HepG2 (cell line): ENCODE results near the gene PNPLA3. TPM values are rescaled to one million over a fixed set of nuclear protein-coding genes. Genes with fewer than 3 reads are reported as not detected.

Experiments used
- AKAP8 ChIP-seq: sonication (generic); formaldehyde crosslinking; IDR thresholded peaks from 2 replicates; pipeline ENCODE4 v1.5.1; 2020; ENCODE audit warnings: mild to moderate bottlenecking, missing genetic modification reagents
- CEBPG ChIP-seq: IDR thresholded peaks from 2 replicates; pipeline ENCODE4 v1.6.1; 2016
- FIP1L1 ChIP-seq: fragments of 200-400 bp; formaldehyde crosslinking; IDR thresholded peaks from 2 replicates; pipeline ENCODE4 v1.6.1; 2018; ENCODE audit warnings: low read depth, mild to moderate bottlenecking, low read length, moderate library complexity, borderline replicate concordance; ENCODE audit not compliant: insufficient read depth
- FOXO1 ChIP-seq: sonication (generic); formaldehyde crosslinking; IDR thresholded peaks from 2 replicates; pipeline ENCODE4 v1.4.0; 2020; ENCODE audit warnings: missing genetic modification reagents
- HHEX ChIP-seq: IDR thresholded peaks from 2 replicates; pipeline ENCODE4 v1.6.1; 2016; ENCODE audit warnings: control low read depth
- MED1 ChIP-seq: sonication (generic); formaldehyde crosslinking; IDR thresholded peaks from 2 replicates; pipeline ENCODE4 v1.4.0; 2020; ENCODE audit warnings: missing genetic modification reagents
- MIXL1 ChIP-seq: IDR thresholded peaks from 2 replicates; pipeline ENCODE4 v1.6.1; 2016
- NFRKB ChIP-seq: fragments of 450-650 bp; IDR thresholded peaks from 2 replicates; pipeline ENCODE4 v1.6.1; 2017
- NONO ChIP-seq, 2 experiments: fragments of 450-650 bp in 1 of 2; sonication (generic) in 1 of 2; formaldehyde crosslinking in 1 of 2; IDR thresholded peaks in 1 of 2; conservative IDR thresholded peaks in 1 of 2; 2 replicates each; pipeline versions ENCODE4 v1.6.1 to v1.8.0; 2017 to 2022; ENCODE audit warnings: mild to moderate bottlenecking in 1 of 2, missing genetic modification reagents in 1 of 2, moderate library complexity in 1 of 2
- NR2C2 ChIP-seq: sonication (generic); formaldehyde crosslinking; IDR thresholded peaks from 2 replicates; pipeline ENCODE4 v1.4.0; 2020; ENCODE audit warnings: missing genetic modification reagents, mild to moderate bottlenecking, moderate library complexity, borderline replicate concordance
- NR2F1 ChIP-seq, 2 experiments: fragments of 450-650 bp in 1 of 2; formaldehyde crosslinking in 1 of 2; IDR thresholded peaks; 2 replicates each; pipeline versions ENCODE4 v1.5.0 to v1.6.1; 2016 to 2020; ENCODE audit warnings: mild to moderate bottlenecking in 1 of 2, missing compliant biosample characterization in 1 of 2, missing genetic modification reagents in 1 of 2, moderate library complexity in 1 of 2
- POLR2AphosphoS2 ChIP-seq: IDR thresholded peaks from 2 replicates; pipeline ENCODE4 v1.6.1; 2011; ENCODE audit warnings: low read depth, low read length, improper control_type of control experiment
- PPARG ChIP-seq: conservative IDR thresholded peaks from 2 replicates; pipeline ENCODE4 v1.6.1; 2016; ENCODE audit warnings: missing biosample characterization, missing genetic modification reagents
- PTBP1 ChIP-seq: fragments of 200-400 bp; formaldehyde crosslinking; IDR thresholded peaks from 2 replicates; pipeline ENCODE4 v1.6.1; 2018; ENCODE audit warnings: low read length, low read depth; ENCODE audit not compliant: poor library complexity, severe bottlenecking
- RARA ChIP-seq: IDR thresholded peaks from 2 replicates; pipeline ENCODE4 v1.6.1; 2016; ENCODE audit warnings: missing genetic modification reagents, missing compliant biosample characterization
- REPIN1 ChIP-seq: sonication (generic); formaldehyde crosslinking; IDR thresholded peaks from 2 replicates; pipeline ENCODE4 v1.8.0; 2022; ENCODE audit warnings: missing genetic modification reagents, low read depth, mild to moderate bottlenecking, borderline replicate concordance
- SNRNP70 ChIP-seq: fragments of 200-400 bp; formaldehyde crosslinking; IDR thresholded peaks from 2 replicates; pipeline ENCODE4 v1.6.1; 2017; ENCODE audit warnings: mild to moderate bottlenecking, low read depth, low read length, moderate library complexity
- SOX6 ChIP-seq, 2 experiments: fragments of 450-650 bp in 1 of 2; sonication (generic) in 1 of 2; formaldehyde crosslinking in 1 of 2; IDR thresholded peaks; 2 replicates each; pipeline versions ENCODE4 v1.4.0 to v1.6.1; 2017 to 2020; ENCODE audit warnings: antibody characterized with exemption in 1 of 2, mild to moderate bottlenecking in 1 of 2, missing genetic modification reagents in 1 of 2
- TBX2 ChIP-seq: sonication (generic); formaldehyde crosslinking; IDR thresholded peaks from 2 replicates; pipeline ENCODE4 v1.5.0; 2020; ENCODE audit warnings: missing genetic modification reagents, mild to moderate bottlenecking, borderline replicate concordance
- ZBTB21 ChIP-seq: sonication (generic); formaldehyde crosslinking; IDR thresholded peaks from 2 replicates; pipeline ENCODE4 v1.4.0; 2020; ENCODE audit warnings: missing genetic modification reagents
- ZNF501 ChIP-seq: sonication (generic); formaldehyde crosslinking; IDR thresholded peaks from 2 replicates; pipeline ENCODE4 v1.5.1; 2020; ENCODE audit warnings: mild to moderate bottlenecking, moderate library complexity, missing genetic modification reagents
- ZNF577 ChIP-seq: sonication (generic); formaldehyde crosslinking; IDR thresholded peaks from 2 replicates; pipeline ENCODE4 v1.4.0; 2020; ENCODE audit warnings: mild to moderate bottlenecking, low read depth, missing genetic modification reagents, borderline replicate concordance
- polyA plus RNA-seq, 8 experiments: library from polyadenylated mRNA; depleted of rRNA in 3 of 8; stranded (reverse) in 7 of 8; unstranded in 1 of 8; fragments of >200 nt; fragmentation: Illumina TruSeq in 4 of 8; extraction: Trizol in 4 of 8; gene quantifications; 2 replicates each; pipeline versions ENCODE4 v1.2.1 to v1.2.3, GENCODE V29; 2011 to 2016; ENCODE audit warnings: low read depth in 4 of 8, missing spikeins in 1 of 8, mixed read lengths in 1 of 8; ENCODE audit not compliant: insufficient read depth in 1 of 8
- total RNA-seq, 5 experiments: library from RNA; depleted of rRNA; stranded (reverse); fragments of >200 nt; fragmentation: Illumina TruSeq; extraction: Trizol; gene quantifications; 2 replicates each; pipeline ENCODE4 v1.2.3, GENCODE V29; 2016; ENCODE audit warnings: low read depth in 1 of 5
- TF ChIP-seq, protein P1 (sequence below): sonication (generic); formaldehyde crosslinking; IDR thresholded peaks from 2 replicates; pipeline ENCODE4 v1.4.0; 2020; ENCODE audit warnings: missing genetic modification reagents, borderline replicate concordance
- TF ChIP-seq, protein P2 (sequence below): sonication (generic); formaldehyde crosslinking; IDR thresholded peaks from 2 replicates; pipeline ENCODE4 v1.4.0; 2020; ENCODE audit warnings: missing genetic modification reagents

Gene PNPLA3
- total and polyA plus RNA-seq, 2 of the 13 experiments (the other 11 are each of a cell fraction or from before 2014, with no cell fraction given) = 16.9 to 19.8 TPM

DNA sequence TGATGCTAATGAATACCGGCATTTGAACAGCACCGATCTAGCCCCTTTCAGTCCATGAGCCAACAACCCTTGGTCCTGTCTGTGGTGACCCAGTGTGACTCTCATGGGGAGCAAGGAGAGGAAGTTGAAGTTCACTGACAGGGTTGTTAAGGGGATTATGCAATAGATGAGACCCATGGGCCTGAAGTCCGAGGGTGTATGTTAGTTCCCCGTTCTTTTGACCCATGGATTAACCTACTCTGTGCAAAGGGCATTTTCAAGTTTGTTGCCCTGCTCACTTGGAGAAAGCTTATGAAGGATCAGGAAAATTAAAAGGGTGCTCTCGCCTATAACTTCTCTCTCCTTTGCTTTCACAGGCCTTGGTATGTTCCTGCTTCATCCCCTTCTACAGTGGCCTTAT lies 4.9 kb downstream of the PNPLA3 start (continued):
- TF ChIP-seq MIXL1 (CRISPR knock-in tag) = peak; percentile 55; the same call in 1 of the 2 replicates
- TF ChIP-seq REPIN1 (CRISPR knock-in tag) = peak; percentile 64; the same call in 1 of the 2 replicates
- peak; percentile 37; the same call in 1 of the 2 replicates for TF ChIP-seq ZNF501
- no peak for TF ChIP-seq NFRKB
- TF ChIP-seq SNRNP70 = no peak
- peak; percentile 56 to 72; a peak in 3 of 4 replicates for TF ChIP-seq NR2F1 (CRISPR knock-in tag; IDR thresholded peaks at IDR 0.05)
- no peak for TF ChIP-seq FOXO1 (CRISPR knock-in tag)
- TF ChIP-seq ZBTB21 (CRISPR knock-in tag) = no peak
- TF ChIP-seq, protein P1, sequence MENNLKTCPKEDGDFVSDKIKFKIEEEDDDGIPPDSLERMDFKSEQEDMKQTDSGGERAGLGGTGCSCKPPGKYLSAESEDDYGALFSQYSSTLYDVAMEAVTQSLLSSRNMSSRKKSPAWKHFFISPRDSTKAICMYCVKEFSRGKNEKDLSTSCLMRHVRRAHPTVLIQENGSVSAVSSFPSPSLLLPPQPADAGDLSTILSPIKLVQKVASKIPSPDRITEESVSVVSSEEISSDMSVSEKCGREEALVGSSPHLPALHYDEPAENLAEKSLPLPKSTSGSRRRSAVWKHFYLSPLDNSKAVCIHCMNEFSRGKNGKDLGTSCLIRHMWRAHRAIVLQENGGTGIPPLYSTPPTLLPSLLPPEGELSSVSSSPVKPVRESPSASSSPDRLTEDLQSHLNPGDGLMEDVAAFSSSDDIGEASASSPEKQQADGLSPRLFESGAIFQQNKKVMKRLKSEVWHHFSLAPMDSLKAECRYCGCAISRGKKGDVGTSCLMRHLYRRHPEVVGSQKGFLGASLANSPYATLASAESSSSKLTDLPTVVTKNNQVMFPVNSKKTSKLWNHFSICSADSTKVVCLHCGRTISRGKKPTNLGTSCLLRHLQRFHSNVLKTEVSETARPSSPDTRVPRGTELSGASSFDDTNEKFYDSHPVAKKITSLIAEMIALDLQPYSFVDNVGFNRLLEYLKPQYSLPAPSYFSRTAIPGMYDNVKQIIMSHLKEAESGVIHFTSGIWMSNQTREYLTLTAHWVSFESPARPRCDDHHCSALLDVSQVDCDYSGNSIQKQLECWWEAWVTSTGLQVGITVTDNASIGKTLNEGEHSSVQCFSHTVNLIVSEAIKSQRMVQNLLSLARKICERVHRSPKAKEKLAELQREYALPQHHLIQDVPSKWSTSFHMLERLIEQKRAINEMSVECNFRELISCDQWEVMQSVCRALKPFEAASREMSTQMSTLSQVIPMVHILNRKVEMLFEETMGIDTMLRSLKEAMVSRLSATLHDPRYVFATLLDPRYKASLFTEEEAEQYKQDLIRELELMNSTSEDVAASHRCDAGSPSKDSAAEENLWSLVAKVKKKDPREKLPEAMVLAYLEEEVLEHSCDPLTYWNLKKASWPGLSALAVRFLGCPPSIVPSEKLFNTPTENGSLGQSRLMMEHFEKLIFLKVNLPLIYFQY (CRISPR knock-in tag) = peak; percentile 23; the same call in 1 of the 2 replicates
- peak; percentile 68 for TF ChIP-seq MED1 (CRISPR knock-in tag)
- peak; percentile 86 for TF ChIP-seq CEBPG (CRISPR knock-in tag)
- TF ChIP-seq TBX2 = peak; percentile 40; the same call in 1 of the 2 replicates
- no peak for TF ChIP-seq ZNF577
- peak; percentile 98 for TF ChIP-seq RARA (CRISPR knock-in tag)
- no peak for TF ChIP-seq FIP1L1
- no peak for TF ChIP-seq SOX6 (IDR thresholded peaks at IDR 0.05)
- TF ChIP-seq SOX6 (CRISPR knock-in tag; IDR thresholded peaks at IDR 0.05) = peak; percentile 61
- TF ChIP-seq, protein P2, sequence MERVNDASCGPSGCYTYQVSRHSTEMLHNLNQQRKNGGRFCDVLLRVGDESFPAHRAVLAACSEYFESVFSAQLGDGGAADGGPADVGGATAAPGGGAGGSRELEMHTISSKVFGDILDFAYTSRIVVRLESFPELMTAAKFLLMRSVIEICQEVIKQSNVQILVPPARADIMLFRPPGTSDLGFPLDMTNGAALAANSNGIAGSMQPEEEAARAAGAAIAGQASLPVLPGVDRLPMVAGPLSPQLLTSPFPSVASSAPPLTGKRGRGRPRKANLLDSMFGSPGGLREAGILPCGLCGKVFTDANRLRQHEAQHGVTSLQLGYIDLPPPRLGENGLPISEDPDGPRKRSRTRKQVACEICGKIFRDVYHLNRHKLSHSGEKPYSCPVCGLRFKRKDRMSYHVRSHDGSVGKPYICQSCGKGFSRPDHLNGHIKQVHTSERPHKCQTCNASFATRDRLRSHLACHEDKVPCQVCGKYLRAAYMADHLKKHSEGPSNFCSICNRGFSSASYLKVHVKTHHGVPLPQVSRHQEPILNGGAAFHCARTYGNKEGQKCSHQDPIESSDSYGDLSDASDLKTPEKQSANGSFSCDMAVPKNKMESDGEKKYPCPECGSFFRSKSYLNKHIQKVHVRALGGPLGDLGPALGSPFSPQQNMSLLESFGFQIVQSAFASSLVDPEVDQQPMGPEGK (CRISPR knock-in tag) = 0 out of 2 replicates have a peak, but pooled peaks have one; percentile 30
- 0 out of 2 replicates have a peak, but pooled peaks have one; percentile 34 for TF ChIP-seq AKAP8 (CRISPR knock-in tag)
- TF ChIP-seq PTBP1 = no peak
- TF ChIP-seq HHEX (CRISPR knock-in tag) = 0 out of 2 replicates have a peak, but pooled peaks have one; percentile 33
- peak; percentile 74; the same call in 1 of the 2 replicates for TF ChIP-seq PPARG (CRISPR knock-in tag)
- TF ChIP-seq POLR2AphosphoS2 = no peak
- peak; percentile 61 for TF ChIP-seq NR2C2
- TF ChIP-seq NONO (IDR thresholded peaks at IDR 0.05) = no peak
- TF ChIP-seq NONO (CRISPR knock-in tag; conservative IDR thresholded peaks at IDR 0.05) = peak; percentile 46; the same call in 1 of the 2 replicates
